GM19324 (cell line): ENCODE results near the gene DIPK1C.
"Not testable (repeated sequence)": the region's sequence is repeated elsewhere in the genome, so short reads cannot be mapped to it uniquely, and the experiment has no call there.

Experiments
- ATAC-seq: cut with Tn5 transposase; IDR thresholded peaks from one replicate; pipeline ENCODE4 v1.9.1; 2021; ENCODE audit warnings: mild to moderate bottlenecking, moderate library complexity; ENCODE audit not compliant: unreplicated experiment, low FRiP score

Gene DIPK1C

DNA sequence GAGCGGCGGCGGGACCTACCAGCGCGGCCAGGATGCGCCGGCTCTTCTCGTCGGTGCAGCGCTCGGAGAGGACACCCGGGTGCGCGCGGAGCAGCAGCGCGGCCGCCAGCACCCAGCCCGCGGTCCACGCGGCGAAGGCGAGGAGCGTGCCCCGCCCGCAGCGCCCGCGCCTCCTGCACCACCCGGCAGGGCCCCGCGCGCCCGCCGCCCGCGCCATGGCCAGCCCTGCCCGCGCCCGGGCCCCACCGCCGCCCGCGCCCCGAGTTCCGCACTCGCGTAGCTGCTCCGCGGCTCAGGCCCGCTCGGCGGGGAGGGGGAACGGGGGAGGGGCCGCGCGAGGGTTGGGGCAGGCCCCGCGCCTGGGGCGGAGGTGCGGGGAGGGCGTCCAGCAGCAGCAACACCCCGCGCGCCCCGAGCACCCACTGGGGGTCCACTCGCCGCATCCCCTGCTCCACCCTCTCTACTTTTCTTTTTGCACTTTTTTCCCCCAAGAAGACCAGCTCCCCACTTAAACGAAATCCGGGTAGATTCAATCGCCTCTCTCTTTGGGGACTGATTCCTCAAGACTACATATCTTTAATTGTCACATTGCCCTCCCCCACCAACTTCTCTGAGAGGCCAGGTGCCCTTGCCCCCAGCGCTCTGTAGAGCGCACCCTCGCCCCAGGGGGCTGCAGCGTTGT is at the start of gene DIPK1C:
TSS of gene DIPK1C (minus strand) at position 266 of the 682 bp plus-strand sequence. CDS start at position 217, 49 bp downstream.
- no peak for ATAC-seq

DNA sequence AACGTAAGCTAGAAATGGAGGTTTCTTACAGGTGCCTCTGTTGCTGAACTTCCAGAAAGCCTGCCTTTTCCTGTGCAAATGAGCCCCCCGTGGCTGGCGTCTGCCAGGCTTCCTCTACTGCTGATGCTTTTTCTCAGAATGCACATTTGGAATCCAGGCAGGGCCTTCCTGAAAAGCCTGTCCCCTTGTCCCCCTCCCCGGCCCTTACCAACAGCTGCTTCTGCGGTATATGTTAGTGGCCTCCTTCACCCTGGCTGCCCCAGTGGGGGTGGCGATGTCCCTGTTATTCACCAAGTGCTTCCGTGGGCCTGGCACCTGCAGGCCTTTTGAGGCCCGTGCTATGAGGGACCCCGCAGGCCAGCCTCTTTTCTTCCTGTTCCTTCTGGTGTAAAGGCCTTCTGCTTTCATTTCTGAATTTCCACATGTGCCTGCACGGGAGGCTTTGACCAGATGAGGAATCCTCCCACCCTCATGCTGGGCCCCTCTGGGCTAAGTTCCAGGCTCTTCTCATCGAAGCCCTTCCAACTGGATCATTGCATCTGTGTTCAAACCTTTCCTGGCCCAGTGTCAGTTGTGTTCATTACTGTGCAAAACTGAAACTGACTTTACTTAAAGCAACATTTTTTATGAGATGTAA is 49.5 kb upstream of the DIPK1C start:
- no peak for ATAC-seq

DNA sequence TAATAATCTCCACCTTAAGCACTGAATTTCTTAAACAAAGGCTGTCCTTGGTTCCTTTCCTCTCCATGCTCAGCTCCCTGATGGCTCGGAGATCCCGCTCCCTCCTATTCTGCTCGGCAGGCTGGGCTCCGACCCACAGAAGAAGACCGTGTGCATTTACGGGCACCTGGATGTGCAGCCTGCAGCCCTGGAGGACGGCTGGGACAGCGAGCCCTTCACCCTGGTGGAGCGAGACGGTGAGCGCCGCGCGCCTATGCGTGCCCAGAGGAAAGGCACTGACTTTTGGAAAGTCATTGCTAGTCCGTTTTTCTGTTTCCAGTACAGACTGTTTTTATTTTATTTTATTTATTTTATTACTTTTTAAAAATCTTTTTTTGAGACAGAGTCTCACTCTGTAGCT is 48.7 kb upstream of the DIPK1C start:
- no peak for ATAC-seq

DNA sequence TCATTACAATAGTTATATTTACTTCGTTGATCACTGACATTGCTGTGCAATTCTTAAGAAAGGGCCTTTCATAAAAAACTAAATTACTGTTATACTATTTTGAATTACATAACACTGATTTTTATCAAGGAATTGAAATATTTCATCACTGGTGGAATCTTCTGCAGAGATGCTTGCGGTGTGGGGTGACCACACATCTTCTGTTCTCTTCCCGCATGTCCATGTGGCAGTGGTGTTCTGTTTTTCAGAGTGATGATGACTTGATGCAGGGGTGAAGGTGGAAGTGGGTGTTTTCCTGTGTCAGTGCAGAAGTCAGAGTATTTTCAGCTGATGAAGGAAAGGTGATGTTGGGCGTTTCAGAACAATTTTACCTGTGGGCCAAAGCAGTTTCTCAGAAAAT is 46.0 kb upstream of the DIPK1C start:
- ATAC-seq = no peak

DNA sequence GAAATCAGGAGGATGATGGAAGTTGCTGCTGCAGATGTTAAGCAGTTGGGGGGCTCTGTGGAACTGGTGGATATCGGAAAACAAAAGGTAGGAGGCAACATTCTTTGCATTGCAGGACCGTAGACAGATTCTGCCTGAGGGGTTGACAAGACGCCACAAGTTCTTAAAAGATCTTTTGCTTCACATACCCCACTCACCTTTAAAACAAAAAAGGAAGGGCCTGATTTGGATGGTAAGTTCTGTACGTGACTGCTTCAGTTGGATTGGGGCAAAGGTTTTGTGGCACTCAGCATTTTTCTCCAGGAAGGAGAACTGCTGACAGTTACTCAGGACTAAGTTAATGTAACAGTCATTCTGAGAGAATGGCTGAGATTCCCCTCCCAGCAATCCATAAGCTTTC is 44.3 kb upstream of the DIPK1C start:
- no peak for ATAC-seq

DNA sequence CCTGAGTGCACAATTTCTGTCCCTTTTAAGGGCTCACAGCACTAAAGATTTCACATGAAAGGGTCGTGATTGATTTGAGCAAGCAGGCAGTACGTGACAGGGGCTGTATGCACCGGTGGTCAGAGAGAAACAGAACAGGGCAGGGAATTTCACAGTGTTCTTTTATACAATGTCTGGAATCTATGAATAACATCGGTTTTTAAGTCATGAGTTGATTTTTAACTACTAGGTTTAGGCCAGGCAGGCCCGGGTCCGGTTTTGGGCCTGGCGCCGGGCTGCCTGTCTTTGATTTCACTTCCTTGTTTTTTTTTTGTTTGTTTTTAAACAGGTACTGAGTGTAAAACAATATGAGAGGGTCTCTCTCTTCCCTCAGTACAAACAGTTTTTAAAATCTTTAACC is 43.7 kb upstream of the DIPK1C start:
- not testable (repeated sequence) for ATAC-seq

DNA sequence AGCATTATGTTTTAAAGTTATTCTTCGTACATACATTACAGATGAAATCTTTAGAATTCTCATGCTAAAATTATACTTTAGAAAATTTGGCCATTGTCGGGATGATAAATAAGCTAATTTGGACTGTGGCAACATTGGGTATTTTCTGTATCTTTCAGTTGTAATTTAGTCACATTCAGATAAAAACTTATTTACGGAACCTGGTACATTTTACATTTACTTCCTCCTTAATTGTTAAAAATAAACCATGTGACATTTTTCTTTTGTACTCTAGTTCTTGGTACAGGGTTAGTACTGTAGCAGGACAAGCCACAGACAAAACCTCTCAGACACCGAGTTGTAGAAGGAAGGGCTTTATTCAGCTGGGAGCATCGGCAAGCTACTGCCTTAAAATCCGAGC is 43.3 kb upstream of the DIPK1C start:
- ATAC-seq = no peak

DNA sequence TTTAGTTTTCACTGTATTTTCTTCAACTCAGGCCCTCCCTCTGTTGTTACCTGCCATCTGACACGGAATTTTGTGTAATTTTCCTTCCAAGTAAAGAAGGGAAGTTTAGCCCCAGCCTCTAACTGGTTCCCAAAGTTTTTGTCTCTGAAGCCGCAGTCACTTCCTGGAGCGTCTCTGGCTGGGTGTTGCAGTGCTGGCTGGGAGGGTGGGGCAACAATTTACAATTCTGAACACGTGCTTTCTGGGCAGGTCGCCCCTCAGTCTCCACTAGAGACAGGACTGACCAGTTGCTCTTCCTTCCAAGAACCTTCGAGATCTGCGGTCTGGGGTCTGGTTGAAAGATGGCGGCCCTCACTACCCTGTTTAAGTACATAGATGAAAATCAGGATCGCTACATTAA is 42.5 kb upstream of the DIPK1C start:
- peak; percentile 16 for ATAC-seq

DNA sequence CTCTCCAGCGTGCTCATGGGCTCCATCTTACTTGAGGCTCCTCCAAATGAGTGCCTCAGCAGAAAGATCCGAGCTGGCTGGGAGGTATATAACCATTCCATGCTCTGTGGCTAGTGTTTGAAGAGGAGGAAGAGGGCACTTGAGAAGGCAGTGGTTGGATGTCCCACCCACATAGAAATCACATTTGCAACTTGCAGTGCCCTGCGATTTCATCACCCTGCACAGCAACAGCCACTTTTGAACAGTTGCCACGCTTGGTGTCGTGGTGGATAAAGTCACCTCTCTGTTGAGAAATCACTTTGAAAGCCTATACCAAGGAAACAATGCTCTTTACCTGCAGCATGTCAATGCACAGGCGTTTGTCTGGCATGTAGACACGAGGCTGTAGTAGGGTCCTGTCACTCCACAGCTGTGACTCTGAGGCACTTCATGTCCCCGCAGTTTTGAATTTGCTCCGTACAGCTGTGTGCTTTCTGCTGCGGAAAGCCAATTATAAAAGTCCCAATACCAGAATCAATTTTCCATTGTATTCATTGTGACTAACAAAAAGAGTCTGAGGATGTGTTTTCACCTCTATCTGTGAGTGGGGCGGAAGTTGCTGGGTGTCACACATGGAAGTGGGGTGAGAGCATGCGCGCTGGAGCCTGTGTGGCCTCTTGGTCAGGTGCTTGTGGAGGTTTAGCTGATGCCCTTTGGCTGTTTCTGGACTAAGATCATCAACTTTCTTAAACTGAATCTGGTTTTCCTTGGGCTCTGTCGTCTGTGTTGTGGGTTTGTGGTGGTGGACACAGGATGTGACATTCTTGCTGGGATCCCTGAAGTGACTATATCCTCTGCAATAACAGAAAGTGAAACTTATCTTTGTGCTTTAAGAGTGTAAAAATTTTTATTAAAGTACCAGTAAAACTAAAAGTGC is 41.9 kb upstream of the DIPK1C start:
- ATAC-seq = peak; percentile 27

DNA sequence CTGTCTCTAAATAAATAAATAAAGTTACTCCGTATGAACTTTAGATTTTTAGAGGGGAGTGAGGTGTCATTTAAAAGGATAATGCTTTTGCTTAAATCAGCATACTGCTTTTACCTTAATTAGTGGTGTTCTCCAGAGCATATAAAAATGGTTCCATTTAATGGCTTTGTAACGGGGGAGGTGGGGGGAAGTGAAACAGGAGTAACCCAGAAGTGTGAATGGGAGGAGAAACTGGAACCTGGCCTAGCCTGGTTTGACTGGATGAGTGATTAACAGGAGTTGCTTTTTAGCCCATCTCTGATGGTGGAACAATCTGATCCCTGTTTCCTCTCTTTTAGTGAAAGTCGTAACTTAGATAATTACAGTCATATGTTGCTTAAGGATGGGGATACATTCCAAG is 40.7 kb upstream of the DIPK1C start:
- ATAC-seq = no peak

DNA sequence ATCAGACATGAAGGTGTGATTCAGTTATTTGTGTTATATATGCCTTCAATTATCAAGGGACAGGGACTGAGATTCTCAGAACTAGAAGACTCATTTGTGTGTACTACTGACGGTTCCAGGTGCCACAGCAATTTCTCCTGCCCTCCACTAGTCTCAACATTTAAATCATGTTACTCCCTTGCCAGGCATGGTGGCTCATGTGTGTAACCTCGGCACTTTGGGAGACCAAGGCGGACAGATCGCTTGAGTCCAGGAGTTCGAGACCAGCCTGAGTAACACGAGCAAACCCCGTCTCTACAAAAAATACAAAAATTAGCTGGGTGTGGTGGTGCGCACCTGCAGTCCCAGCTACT is 40.2 kb upstream of the DIPK1C start:
- no peak for ATAC-seq

DNA sequence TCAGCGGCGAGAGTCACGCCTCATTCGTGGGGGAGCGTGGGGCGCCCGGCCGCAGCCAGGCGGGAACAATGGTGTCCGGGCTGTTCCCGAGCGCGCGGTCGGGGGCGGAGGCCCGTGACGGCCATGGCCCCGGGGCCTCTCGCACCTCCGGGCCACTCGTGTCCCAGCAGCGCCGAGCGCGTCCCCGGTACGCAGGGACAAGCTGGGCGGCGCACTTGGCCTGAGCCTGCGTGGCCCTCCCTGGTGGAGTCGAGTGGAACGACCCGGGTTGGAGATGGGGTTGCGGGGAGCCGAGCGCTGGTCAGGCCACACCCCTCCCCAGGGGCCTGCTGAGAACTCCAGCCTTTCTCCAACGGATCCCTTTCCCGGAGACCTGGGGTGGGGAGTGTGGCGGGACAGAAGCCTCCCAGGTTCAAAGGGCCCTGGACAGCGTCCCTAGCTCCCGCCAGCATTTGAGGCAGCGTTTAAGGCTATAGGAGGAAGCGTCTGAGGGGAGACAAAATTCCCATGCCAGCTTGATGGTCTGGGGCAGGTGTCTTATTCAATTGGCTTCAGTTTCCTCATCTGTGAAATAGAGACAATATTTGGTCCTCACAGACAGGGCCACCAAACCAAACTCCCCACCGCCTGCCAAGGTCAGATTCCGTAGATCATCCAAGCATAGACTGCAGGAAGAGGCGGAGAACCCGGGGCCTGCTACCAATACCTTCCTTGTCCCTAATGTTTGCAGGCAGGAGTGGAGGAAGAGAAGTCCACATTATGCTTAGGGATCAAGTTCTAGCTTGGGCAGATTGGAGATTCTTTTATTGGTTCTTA is 39.6 kb upstream of the DIPK1C start:
- ATAC-seq = peak; percentile 30

DNA sequence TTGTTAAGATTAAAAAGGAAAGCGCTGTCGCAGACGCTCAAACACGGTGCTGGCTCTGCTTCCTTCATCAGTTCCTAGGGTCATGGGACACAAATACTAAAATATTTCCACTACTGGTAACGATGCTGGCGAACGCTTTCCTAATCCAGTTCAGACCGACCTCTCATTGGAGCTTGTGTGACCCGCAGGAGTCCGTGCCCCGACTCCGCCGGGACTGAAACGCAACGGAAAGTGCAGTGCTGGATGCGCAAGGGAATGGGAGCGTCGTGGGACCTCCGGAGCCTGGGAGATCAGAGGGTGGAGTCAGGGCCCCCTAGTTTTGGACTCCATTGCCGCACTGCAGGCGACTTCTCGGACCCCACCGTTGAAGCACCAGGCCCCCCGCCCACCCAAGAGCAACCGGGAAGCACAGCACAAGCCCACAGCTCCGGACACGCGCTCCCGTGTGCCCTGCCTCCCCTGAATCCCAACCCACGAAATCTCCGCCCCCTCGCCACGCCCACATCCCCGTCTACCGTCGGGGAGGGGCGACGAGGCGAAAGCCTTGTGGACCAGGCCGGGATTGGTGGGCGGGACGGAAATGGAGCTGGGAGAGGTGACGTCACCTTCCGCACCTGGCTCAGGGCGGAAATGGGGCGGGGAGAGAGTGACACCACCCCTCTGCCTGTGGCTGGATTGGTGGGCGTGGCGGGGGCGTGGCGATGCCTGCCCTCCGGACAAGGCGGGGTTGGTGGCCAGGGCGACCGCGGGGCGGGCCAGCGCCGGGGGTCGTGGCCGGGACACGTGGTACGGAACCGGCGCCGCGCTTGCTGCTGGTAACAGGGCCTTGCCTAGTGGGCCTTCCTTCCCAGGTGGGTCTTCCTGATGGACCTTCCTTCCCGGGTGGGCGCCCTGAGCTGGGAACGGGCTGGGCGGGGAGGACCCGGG is 38.7 kb upstream of the DIPK1C start, which contains the start of gene CNDP2:
TSS of gene CNDP2 (plus strand) at position 783 of the 927 bp plus-strand sequence. CDS start 3,611 bp downstream, outside the sequence.
- peak; percentile 89 for ATAC-seq

DNA sequence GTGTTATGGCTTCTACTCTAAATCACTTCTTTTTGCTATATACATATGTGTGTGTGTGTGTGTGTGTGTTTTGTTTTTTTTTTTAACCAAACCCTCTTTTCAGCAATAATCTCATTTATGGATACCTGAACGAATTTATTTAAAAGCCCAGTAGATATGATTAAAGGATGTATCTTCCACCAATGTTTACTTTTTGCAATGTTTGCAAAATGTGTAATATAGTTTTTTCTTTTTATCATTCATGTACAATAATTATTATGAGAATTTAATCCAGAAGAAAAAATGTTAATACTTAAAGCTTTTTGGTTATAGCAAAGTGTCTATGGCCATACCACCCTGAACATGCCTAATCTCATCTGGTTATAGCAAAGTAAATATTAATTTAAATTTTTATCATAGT is 37.4 kb upstream of the DIPK1C start:
- no peak for ATAC-seq

DNA sequence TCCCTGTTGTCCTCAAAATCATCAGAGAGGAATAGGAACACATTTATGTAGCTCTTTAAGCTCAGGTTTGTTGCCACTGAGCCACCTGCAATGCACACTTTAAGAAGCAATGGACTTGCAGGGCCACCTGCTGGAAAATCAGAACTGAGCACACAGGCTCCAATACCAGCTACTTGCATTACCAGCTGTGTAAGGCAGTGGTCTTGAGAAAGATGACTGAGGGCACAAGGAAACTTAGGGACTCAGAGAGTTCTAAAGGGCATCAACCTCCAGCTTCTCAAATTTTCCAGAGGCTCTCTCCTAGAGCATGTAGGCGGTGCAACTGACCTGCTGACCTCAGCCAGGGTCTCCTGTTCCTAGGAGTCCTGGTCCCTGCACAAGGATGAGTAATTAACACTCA is 36.6 kb upstream of the DIPK1C start:
- no peak for ATAC-seq

DNA sequence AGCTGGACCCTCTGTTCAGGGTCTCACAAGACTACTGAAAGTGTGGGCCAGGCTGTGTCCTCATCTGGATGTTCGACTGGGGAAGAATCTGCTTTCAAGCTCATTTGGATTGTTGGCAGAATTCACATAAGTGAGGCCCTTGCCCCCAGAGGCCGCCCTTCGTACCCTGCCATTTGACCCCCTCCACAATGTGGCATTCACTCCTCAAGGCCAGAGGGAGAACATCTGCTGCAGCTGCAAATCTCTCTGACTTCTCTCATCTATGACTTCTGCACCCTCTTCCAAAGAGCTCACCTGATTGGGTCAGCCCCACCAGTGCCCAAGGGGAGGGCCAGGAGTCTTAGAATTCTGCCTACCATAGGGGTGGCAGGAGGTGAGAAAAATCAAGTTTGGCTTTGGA is 35.2 kb upstream of the DIPK1C start:
- no peak for ATAC-seq

DNA sequence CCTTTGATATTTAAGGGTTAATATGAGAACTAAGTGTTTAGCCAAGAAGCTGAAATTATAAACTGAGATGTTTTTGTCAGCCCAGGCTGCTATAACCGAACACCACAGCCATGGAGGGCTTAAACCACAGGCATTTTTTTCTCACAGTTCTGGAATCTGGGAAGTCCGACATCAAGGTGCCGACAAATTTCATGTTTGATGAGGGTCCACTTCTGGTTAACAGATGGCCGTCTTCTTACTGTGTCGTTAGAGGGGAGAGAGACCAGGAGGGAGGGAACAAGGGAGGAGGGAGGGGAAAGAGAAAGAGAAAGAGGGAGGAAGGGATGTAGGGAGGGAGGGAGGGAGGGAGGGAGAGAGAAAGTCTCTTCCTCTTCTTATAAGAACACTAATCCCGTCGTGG is 32.6 kb upstream of the DIPK1C start:
- ATAC-seq = no peak

DNA sequence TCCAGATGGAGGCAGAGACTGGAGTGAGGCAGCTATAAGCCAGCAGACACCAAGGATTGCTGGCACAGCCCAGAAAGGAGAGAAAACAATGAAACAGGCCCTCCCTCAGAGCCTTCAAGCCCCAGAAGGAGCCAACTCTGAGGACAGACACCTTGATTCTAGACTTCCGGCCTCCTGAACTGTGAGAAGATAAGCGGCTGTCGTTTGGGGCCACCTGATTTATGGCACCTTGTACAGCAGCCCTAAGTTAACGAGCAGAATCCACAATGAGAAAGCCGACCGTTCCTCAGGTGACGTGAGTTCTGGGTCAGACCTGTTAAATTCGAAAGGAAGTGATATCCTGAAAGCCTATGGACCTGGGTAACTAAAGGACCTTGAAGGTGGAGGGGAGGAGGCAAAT is 31.8 kb upstream of the DIPK1C start:
- ATAC-seq = no peak

DNA sequence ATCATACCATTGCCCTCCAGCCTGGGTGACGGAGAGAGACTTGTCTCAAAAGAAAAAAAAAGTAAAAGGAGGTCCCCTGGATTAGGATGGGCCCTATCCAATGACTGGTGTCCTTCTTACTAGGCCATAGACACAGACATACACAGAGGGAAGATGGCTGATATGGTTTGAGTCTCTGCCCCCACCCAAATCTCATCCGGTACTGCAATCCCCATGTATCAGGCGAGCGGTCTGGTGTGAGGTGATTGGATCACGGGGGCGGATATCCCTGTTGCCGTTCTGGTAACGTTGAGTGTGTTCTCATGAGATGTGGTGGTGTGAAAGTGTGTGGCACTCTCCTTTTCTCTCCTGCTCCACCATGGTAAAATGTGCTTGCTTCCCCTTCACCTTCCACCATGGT is 31.2 kb upstream of the DIPK1C start:
- ATAC-seq = no peak
